ENCODE data around the gene NLRP6.
"Not testable (repeated sequence)": the region's sequence is repeated elsewhere in the genome, so short reads cannot be mapped to it uniquely, and the experiment has no call there.

NLRP6 gene

DNA sequence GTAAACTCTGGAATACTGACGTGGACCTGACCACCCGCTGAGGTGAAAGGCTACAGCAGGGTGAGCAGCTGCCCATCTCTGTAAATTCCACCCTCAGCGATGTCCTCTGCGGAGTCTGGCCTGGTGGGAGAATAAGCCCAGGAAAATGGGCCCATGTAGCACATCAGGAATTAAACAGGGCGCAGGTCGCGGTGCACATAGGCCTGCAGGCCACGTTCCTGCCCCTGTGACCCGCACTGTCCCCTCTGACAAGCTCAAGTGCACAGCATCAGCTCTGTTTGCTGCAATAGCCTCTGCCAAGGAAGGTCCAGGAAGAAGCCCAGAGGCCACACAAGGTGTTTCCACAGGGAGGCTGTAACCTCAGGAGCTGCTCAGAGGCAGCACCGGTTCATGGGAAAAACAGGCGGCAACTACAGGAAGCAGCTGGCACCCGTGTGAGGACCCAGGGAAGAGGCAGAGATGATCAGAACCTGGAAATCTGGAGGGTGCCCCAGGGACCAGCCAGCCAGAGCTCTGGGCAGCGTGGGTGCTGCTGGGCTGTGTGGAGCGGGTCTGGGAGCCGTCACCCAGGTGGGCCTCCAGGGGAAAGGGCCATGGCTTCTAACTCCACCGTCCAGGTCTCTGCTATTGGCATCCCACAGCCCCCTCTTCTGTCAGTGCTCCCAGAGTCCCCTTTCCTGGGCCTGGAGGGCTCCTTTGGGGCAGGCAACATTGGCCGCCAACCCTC is 28.6 kb downstream of the NLRP6 start:
- no peak overlapping the region for H3K4me3 ChIP-seq (replicated peaks; ENCODE audit: low read depth, low read length)
- TF ChIP-seq, protein P1, sequence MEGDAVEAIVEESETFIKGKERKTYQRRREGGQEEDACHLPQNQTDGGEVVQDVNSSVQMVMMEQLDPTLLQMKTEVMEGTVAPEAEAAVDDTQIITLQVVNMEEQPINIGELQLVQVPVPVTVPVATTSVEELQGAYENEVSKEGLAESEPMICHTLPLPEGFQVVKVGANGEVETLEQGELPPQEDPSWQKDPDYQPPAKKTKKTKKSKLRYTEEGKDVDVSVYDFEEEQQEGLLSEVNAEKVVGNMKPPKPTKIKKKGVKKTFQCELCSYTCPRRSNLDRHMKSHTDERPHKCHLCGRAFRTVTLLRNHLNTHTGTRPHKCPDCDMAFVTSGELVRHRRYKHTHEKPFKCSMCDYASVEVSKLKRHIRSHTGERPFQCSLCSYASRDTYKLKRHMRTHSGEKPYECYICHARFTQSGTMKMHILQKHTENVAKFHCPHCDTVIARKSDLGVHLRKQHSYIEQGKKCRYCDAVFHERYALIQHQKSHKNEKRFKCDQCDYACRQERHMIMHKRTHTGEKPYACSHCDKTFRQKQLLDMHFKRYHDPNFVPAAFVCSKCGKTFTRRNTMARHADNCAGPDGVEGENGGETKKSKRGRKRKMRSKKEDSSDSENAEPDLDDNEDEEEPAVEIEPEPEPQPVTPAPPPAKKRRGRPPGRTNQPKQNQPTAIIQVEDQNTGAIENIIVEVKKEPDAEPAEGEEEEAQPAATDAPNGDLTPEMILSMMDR (IDR thresholded peaks at IDR 0.05; ENCODE audit: low read depth, low read length, missing control alignments), result no peak
- DNase-seq (ENCODE audit: extremely low read depth, low read depth), result no peak

GRCh38 chr11:307766-308708 is 29.8 kb downstream of the NLRP6 start, which contains the start of gene IFITM2:
IFITM2 (plus strand) TSS chr11:307816; CDS start chr11:308193, 377 bp downstream.
- peak; percentile 83 for DNase-seq (ENCODE audit: extremely low read depth, low read depth)

GRCh38 chr11:308740-309665 is 30.8 kb downstream of the NLRP6 start:
- H3K4me3 ChIP-seq (replicated peaks; ENCODE audit: low read depth, low read length), result peak overlapping the region; percentile 79
- DNase-seq (ENCODE audit: extremely low read depth, low read depth), result not testable (repeated sequence)

More at GRCh38 chr11:307766-308708, 29.8 kb downstream of the NLRP6 start, which contains the start of gene IFITM2:
- H3K4me3 ChIP-seq (replicated peaks; ENCODE audit: low read depth, low read length), result peak within 1 kb of the TSS; percentile 79

DNA sequence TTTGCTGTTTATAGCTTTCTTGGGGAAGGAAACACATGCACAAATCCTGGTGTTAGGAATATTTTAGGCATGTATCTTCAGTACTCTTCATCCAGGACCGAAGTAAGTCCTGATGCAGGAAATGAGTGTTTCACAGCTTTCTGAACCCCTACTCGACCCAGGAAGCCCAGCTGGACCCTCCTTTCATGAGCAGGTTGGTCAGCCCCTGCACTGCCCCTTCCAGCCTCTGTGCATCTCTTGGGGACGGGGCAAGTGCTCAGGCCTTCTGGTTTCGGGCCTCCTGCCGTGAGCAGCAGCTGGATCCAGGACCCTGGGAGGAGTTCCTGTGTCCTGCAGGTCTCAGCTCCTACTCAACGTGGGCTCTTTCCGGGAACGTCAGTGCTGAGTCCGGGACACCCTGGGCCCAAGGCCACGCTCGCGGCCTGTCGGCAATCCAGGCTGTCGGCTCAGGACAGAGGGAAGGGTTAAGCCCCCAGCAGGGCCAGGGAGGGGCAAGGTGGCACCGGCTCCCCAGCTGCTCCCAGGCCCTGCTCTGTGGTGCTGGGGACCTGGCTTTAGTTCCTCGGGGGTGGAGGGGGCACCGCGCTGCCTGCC is 31.9 kb downstream of the NLRP6 start:
- not testable (repeated sequence) for DNase-seq (ENCODE audit: extremely low read depth, low read depth)
- H3K4me3 ChIP-seq (replicated peaks; ENCODE audit: low read depth, low read length), result peak overlapping the region; percentile 79

- DNase-seq (ENCODE audit: extremely low read depth, low read depth); H3K4me3 ChIP-seq (replicated peaks; ENCODE audit: low read depth, low read length): not testable (repeated sequence)
Observed at GRCh38 chr11:311013-311748, 33.0 kb downstream of the NLRP6 start.

DNA sequence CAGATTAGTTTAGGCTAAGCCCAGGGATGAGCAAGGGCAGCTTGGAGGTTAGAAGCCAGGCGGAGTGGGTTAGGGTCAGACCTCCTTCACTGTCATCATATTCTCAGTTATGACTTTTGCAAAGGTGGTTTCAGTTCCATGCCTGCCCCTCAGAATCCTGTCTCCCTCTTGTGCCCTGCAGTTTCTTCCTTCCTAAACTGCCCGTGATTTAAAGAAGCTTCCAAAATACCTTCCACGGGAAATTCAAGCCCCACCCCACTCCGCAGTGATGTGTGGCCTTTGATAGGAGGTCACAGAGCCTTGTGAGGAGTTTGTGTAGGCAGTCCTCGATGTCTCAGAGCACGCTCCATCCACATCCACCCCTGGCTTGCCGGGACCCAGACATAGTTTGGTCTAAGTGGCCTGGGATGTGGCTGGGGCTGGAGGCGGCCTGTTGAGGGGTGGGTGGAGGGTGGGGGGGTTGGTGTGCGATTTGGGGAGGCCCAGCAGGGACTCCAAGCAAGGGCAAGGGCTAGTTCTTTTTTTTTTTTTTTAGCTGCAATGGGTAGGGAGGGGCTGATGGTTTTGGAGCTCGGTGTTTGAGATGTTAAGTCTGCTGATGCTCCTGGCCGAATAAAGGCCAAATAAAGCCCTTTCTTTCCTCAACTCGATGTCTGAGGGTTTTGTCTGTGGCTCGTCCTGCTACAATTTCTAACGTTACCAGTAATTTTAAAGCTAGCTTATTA is 34.0 kb downstream of the NLRP6 start:
- DNase-seq (ENCODE audit: extremely low read depth, low read depth), result no peak
- no peak overlapping the region for H3K4me3 ChIP-seq (replicated peaks; ENCODE audit: low read depth, low read length)
- TF ChIP-seq, protein P1 (IDR thresholded peaks at IDR 0.05; ENCODE audit: low read depth, low read length, missing control alignments), result no peak

GRCh38 chr11:313304-313786 is 35.1 kb downstream of the NLRP6 start:
- DNase-seq (ENCODE audit: extremely low read depth, low read depth), result no peak
- TF ChIP-seq, protein P1 (IDR thresholded peaks at IDR 0.05; ENCODE audit: low read depth, low read length, missing control alignments), result no peak
- H3K4me3 ChIP-seq (replicated peaks; ENCODE audit: low read depth, low read length), result peak overlapping the region; percentile 67

All from HFF-Myc (cell line).